Measurements from ENCODE around the gene PTMA. TPM values are rescaled to one million over a fixed set of nuclear protein-coding genes. Genes with fewer than 3 reads are reported as not detected.

The PTMA gene
- total RNA-seq, 4 donors from 2014 or later, result 478 to 1,487 (median 685) TPM

DNA sequence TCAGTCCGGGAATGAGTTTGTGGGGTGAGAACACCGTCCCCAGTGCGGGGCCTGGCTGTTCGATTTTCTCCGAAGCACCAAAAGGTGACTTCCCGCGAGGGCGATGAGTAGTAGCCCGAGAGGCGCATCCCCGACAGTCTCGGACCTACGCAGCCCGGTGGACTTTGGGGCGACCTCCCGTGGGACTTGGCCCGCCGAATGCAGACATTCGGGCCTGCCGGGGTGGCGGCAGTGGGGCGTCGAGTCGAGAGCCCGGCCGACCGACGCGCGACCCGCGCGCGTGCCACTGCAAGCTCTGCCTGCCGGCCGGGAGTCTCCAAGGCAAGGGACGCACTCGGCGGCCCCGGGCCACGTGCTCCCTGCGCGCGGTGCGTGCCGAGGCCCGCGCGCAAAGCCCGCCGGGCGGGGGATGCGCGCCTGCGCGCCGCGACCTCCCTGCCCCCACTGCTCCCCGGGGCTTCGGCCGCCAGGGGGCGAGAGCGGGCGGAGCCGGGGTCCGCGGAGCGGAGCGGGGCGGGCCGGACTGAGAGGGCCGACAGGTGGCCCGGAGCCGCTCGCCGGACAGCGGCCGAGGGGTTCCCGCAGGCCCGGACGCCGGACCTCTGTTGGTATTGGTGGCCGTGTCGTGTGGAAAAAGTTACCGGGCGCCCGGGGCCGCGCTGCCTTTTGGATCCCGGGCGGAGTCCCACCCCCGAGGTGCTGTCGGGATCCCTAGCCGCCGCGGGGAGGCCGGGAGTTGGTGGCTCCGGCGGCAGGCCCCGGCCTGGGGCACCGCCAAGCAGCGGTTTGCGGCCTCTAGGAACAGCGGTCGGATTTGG lies 1.9 kb downstream of the PTMA start:
- Histone ChIP-seq H3K4me3 (peak overlapping the region; percentile 77 to 98 (median 92)), H3K36me3 (peaks cover 0 to 8% (median 0%) of the 10 kb centered on the region in 4 donors), H3K27me3 (no peaks in the 10 kb centered on the region), H3K9me3 (no peaks in the 10 kb centered on the region), H3K27ac (peak overlapping the region; percentile 97 to 100 (median 100)), H3K4me1 (peaks cover 29 to 45% (median 36%) of the 10 kb centered on the region in 4 donors)
- intact Hi-C loops (cut with DNase I; ENCODE audit: low total_unique reads), result loop anchor here (2.0 to 10.0 kb wide), 3 partner anchors 97 to 488 kb away; no protein-coding TSS in a partner anchor
- peak; percentile 90 for DNase-seq
- 2% methylated on average over 26 of the region's 105 CpGs; no CpG with 5 or more reads in 1 of the 2 donors for WGBS, 2 donors (ENCODE audit: low coverage in 1 of 2)
- TF ChIP-seq, protein P1, sequence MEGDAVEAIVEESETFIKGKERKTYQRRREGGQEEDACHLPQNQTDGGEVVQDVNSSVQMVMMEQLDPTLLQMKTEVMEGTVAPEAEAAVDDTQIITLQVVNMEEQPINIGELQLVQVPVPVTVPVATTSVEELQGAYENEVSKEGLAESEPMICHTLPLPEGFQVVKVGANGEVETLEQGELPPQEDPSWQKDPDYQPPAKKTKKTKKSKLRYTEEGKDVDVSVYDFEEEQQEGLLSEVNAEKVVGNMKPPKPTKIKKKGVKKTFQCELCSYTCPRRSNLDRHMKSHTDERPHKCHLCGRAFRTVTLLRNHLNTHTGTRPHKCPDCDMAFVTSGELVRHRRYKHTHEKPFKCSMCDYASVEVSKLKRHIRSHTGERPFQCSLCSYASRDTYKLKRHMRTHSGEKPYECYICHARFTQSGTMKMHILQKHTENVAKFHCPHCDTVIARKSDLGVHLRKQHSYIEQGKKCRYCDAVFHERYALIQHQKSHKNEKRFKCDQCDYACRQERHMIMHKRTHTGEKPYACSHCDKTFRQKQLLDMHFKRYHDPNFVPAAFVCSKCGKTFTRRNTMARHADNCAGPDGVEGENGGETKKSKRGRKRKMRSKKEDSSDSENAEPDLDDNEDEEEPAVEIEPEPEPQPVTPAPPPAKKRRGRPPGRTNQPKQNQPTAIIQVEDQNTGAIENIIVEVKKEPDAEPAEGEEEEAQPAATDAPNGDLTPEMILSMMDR (IDR thresholded peaks at IDR 0.05), result peak in 4 of 5 experiments; percentile 64 to 85 (median 75)
- TF ChIP-seq EP300 (IDR thresholded peaks at IDR 0.05; ENCODE audit: low read depth) (no peak), POLR2A (IDR thresholded peaks at IDR 0.05) (peak; percentile 82), POLR2AphosphoS5 (IDR thresholded peaks at IDR 0.05) (peak; percentile 67 to 92 (median 89))
- in situ Hi-C loops (cut with MboI; ENCODE audit: low pct_ligation_motif_present in 1 of 4, low pct_unique_long_range_greater_than_20kb in 1 of 4, low sequenced_read_pairs in 3 of 4), result loop anchor here in 2 of 4 donors (5.0 to 25.0 kb wide), 3 partner anchors 33 to 198 kb away; no protein-coding TSS in a partner anchor

DNA sequence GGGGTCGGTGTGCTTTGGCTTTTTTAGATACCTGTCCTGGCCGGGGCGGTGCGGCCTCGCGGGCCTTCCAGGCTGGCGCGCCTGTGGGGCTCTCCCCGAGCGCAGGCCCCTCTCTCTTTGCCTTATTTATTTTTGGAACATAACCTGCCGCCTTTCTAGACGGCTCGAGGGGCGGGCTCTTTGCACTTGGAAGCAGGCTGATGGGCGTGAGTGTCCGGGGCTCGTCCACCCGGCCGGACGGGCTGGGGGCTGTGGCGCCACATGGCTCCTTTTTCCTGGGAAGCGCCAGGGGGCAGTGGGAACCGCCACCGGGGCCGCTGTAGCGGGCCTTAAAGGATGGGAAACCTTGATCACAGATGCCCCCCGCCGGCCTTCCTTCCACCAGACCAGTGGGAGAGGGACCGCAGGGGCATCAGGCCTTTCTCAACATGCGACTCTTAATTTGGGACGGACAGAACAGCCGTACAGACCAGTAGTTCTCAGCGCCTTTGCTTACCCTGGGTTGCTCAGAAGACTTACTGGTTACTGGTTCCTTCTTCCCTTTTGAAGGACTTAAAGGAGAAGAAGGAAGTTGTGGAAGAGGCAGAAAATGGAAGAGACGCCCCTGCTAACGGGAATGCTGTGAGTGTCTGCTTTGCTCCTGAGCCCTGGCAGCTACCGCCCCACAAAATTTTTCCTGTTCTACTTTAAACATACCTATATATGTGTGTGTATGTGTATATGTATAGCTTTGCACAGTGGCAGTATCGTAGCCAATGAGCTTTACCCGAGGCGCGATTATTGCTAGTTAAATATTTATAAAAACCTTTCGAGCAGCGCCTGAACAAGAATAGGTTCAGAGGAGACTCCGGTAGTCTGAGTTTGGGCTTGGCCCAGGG lies 2.7 kb downstream of the PTMA start:
- in situ Hi-C loops (cut with MboI; ENCODE audit: low pct_ligation_motif_present in 1 of 4, low pct_unique_long_range_greater_than_20kb in 1 of 4, low sequenced_read_pairs in 3 of 4) (loop anchor here in 2 of 4 donors (5.0 to 25.0 kb wide), 3 partner anchors 34 to 199 kb away; no protein-coding TSS in a partner anchor), intact Hi-C loops (cut with DNase I; ENCODE audit: low total_unique reads) (loop anchor here (2.0 to 10.0 kb wide), 3 partner anchors 98 to 489 kb away; no protein-coding TSS in a partner anchor)
- DNase-seq, result peak; percentile 54
- Histone ChIP-seq H3K27me3 (no peaks in the 10 kb centered on the region), H3K27ac (peak overlapping the region; percentile 97 to 100 (median 100)), H3K36me3 (peaks cover 0 to 8% (median 0%) of the 10 kb centered on the region in 4 donors), H3K4me1 (peaks cover 21 to 37% (median 29%) of the 10 kb centered on the region in 4 donors), H3K4me3 (peak overlapping the region; percentile 75 to 98 (median 88)), H3K9me3 (no peaks in the 10 kb centered on the region)
- WGBS, 2 donors (ENCODE audit: low coverage in 1 of 2), result 0 to 2% methylated on average over 7 to 42 of the region's 43 CpGs
- TF ChIP-seq EP300 (IDR thresholded peaks at IDR 0.05; ENCODE audit: low read depth) (no peak), POLR2AphosphoS5 (IDR thresholded peaks at IDR 0.05) (peak; percentile 15 to 65 (median 42)), POLR2A (IDR thresholded peaks at IDR 0.05) (peak; percentile 66)
- TF ChIP-seq, protein P1 (IDR thresholded peaks at IDR 0.05), result peak in 1 of 5 experiments; percentile 5

DNA sequence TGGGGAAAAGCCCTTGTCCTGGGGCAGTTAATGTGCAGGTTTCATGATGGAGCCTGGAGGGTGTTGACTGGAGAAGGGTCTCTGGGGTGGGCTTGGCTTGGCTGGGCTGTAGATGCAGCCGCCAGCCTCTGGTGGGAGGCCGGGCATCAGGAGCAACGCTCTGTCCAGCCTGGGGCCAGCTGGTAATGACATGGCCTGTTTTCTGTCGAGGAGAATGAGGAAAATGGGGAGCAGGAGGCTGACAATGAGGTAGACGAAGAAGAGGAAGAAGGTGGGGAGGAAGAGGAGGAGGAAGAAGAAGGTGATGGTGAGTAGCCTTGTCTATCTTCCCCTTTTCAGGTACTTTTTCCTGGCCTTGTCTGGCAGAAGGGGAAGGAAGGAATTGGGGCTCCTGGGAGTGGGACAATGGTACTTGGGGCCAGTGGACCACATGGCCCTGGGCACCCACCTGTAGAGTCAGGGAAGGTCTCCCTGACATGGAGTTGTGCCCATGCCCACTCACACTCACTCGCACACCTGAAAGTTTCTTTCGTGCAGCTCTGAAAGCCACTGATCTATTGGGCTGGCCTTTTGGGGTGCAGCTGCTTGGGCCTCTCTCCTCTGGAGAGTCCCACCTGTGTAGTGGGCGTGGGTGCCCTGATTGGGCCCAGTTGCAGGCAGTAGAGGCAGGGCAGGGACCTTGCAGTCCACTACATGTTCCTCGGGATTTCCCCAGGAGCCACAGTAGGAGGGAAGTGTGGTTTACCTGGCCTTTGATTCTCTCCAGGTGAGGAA lies 3.5 kb downstream of the PTMA start:
- Histone ChIP-seq H3K9me3 (no peaks in the 10 kb centered on the region), H3K27ac (peak overlapping the region; percentile 97 to 100 (median 100)), H3K36me3 (peaks cover 0 to 8% (median 0%) of the 10 kb centered on the region in 4 donors), H3K27me3 (no peaks in the 10 kb centered on the region), H3K4me3 (peak overlapping the region in 3 of 4 donors; percentile 77 to 98 (median 98)), H3K4me1 (peaks cover 20 to 37% (median 27%) of the 10 kb centered on the region in 4 donors)
- intact Hi-C loops (cut with DNase I; ENCODE audit: low total_unique reads), result loop anchor here (2.0 to 10.0 kb wide), 3 partner anchors 99 to 490 kb away; no protein-coding TSS in a partner anchor
- 9 to 26% methylated on average over 4 to 9 of the region's 9 CpGs for WGBS, 2 donors (ENCODE audit: low coverage in 1 of 2)
- peak; percentile 28 for DNase-seq
- in situ Hi-C loops (cut with MboI; ENCODE audit: low pct_ligation_motif_present in 1 of 4, low pct_unique_long_range_greater_than_20kb in 1 of 4, low sequenced_read_pairs in 3 of 4), result loop anchor here in 2 of 4 donors (5.0 to 25.0 kb wide), 3 partner anchors 35 to 200 kb away; no protein-coding TSS in a partner anchor
- TF ChIP-seq POLR2AphosphoS5 (IDR thresholded peaks at IDR 0.05) (peak in 1 of 3 donors; percentile 42), EP300 (IDR thresholded peaks at IDR 0.05; ENCODE audit: low read depth) (no peak), POLR2A (IDR thresholded peaks at IDR 0.05) (no peak)
- TF ChIP-seq, protein P1 (IDR thresholded peaks at IDR 0.05), result no peak

Data from transverse colon (tissue), 4 donors.